Stimulated activated CD4-positive, alpha-beta T cell treated with anti-CD3 and anti-CD28 coated beads, Interleukin-4, amount 100 ng/mL, for 48 hours (primary cell): Measurements from ENCODE around the gene FGFRL1.
A peak's percentile ranks its signal among the peaks of the same experiment; 100 is the strongest.

Experiments used
- DNase-seq, 2 donors: peaks; one replicate each; pipeline ENCODE4 v3.0.0-alpha.2; 2020; ENCODE audit warnings: low read depth in 2 of 2

Gene FGFRL1

GRCh38 chr4:1006856-1007255 lies 4.6 kb upstream of the FGFRL1 start:
- DNase-seq, result no peak

GRCh38 chr4:1008840-1009541 lies 2.4 kb upstream of the FGFRL1 start:
- no peak for DNase-seq

DNA sequence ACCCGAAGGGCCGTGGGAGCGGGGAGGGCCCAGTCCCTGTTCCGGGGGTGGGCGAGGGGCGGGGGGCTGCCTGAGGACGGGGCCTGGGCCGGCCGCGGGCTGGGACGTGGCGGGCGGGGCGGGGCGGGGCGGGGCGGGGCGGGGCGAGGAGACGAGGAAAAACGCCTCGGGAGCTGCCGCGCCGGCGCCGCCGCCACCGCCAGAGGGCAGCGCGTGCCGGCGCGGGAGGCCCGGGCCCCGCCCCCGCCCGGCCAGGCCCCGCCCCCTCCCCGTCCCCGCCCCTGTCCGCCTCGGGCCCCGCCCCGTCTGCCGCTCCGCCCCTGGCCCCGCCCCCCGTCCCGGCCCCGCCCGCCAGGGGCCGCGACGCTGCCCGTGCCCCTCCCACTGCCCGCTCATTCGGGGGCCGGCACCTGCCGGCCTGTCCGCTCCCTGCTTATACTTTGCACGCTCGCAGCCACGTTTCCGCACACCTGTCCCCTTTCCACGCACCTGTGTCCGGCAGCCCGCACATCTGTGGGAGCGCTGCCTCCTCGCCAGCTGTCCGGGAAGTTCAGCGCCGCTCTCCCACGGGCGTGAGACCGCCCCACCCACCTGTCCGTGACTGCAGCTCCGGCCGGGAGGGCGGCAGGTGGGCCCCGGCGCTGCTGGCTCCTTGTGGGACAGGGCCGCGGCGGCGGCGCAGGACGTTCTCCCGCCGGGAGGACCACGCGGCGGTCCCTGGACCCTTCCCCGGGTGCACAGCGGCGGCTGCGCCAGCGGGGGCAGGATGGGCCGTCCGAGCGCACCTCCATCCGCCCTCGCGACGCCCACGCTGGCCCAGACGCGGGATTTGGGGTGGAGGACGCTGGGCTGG lies 1.7 kb upstream of the FGFRL1 start:
- DNase-seq, result peak; percentile 63 to 72

DNA sequence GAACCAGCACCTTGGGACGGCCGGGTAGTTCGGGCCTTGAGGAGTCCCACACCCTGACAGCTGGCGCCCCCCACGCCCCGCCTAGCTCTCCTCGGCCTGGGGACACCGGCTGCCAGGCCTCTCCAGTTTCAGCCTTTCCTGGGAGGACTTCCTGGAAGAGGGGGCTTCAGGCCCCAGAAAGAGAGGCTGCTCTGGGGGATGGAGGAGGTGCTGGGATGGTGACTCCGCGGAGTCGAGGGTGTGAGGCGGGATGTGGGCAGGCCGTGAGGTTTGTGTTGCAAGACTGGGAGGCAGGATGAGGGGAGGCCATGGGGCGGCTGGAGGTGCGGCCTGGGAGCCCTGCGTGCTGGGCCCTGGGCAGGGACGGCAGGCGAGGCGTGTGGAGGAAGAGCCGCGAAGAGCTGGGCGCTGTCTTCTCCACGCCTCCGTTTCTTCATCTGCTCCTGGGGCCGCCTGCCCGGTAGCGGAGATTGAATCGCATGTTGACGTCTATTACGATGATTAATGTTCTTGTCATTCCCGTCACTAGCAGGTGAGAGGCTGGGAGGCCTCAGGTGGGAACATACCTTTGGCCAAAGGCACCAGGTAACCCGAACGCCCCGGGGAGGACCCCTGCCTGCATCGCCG lies 918 bp upstream of the FGFRL1 start:
- peak; percentile 57 to 63 for DNase-seq

GRCh38 chr4:1011666-1012033 lies 224 bp downstream of the FGFRL1 start:
- DNase-seq, result no peak

GRCh38 chr4:1012034-1012739 lies 761 bp downstream of the FGFRL1 start:
- DNase-seq, result no peak

DNA sequence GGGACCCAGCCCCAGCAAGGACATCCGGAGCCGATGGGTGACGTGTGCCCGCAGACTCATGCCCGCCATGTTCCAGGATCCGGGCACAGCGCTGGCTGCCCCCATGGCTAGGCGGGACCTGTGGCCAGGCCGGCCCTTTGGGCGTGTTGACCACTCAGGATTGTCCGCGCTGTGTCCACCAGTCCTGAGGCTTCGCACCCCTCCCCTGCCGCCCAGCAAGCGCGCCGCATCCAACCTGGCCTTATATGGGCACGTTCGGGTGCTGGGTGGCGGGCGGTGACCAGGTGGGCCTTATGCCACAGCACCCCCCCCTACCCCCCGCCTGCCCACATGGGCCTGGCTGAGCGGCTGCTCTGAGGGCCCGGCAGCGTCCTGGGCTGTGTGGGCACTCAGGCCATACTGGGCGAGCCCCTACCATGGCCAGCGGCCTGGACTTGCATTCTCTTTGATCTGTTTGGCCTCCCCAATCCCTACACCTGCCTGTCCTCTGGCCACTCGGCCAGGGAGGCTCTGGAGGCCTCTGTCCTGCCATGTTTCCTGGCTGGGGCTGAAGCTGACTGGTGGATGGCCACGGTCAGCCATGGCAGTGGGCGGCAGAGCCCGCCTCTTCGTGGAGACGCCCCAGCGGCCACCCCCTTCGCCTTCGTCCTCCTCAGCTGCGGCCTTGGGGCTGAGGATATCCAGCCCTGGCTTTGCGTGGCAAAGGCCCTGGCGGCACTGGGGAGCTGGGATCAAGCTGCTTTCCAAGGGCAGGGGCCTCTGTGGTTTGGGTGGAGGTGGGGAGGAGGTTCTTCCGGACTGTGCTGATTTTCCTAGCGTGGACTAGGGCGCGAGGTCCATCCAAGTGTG lies 2.0 kb downstream of the FGFRL1 start:
- DNase-seq, result no peak

GRCh38 chr4:1014291-1015167 lies 3.1 kb downstream of the FGFRL1 start:
- DNase-seq, result no peak

- no peak for DNase-seq
Measured at GRCh38 chr4:1015179-1015578, 3.8 kb downstream of the FGFRL1 start.

GRCh38 chr4:1015746-1016145 lies 4.3 kb downstream of the FGFRL1 start:
- no peak for DNase-seq

DNA sequence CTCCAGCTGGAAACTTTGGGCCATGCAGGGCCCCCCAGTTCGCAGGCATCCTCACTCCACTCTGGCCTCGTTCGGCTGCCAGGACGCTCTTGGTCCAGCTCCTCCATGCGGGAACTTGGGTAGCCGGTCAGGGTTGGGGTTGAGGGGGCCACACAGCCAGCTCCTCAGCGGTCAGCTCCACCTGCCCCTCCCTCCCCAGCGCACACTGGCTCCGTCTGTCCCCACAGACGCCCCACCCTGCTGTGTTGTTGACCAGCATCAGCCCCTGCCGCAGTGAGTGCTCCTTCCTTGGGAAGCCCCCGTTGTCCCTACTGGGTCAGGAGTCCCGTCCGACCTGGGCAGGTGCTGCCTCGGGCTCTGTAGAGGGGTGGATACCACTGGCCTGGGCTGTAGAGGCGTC lies 5.8 kb downstream of the FGFRL1 start:
- DNase-seq, result no peak

DNA sequence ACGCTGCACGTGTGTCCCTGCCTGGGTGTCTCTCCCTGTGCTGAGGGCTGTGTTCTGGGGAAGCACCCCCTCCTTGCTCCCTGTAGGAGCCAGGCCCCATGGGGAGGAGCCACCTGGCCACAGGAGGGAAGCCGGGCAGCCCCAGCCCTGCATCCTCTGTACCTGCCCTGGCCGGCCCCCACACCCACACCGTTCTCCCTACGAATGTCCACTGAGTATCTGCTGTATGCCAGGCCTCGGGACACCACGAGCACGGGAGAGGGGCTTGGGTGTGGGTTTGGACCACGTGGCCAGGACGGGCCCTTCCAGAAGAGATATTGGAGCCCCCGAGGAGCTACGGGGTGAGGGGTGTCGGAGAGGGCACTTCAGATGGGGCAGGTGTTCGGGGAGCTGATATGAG lies 6.3 kb downstream of the FGFRL1 start:
- no peak for DNase-seq

DNA sequence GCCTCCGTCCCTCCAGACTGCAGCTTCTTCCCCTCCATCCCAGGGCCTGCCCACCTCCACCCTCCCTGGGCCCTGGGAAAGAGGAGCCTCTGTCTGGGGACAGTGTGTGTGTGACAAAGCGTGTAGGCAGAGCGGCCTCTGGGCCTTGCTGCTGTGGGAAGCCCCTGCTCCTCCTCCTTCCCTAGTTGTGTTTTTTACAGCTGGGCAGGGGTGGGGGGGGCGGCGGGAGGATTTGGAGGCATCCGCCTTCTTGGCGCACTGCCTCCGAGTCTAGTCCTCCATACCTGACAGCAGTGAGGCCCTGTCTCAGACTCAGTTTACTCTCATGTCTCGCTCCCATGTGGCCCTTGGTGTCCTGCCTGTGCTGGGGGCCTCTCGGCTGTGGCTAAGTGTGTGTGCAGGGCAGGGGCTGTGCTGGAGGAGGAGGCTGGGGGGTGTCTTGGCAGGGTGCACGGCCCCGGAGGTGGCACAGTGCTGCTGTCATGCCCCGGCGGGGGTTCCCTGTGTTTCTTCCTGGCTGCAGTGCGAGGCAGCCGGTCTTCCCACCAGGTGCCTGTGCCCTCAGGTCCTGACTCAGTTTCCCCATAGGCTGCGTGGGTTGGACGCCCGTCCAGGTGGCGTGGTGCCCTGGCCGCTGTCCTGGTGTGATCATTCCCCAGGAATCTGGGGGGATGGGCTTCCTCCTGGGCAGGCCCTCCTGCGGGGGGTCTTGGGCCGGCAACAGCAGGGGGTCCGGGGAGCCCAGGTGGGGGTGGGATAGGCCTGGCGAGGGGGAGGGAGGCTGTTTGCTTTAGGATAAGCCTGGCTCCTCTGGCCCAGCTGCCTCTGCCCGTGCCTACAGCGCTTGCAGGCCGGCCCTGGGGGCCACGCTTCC lies 7.0 kb downstream of the FGFRL1 start:
- DNase-seq, result no peak

DNA sequence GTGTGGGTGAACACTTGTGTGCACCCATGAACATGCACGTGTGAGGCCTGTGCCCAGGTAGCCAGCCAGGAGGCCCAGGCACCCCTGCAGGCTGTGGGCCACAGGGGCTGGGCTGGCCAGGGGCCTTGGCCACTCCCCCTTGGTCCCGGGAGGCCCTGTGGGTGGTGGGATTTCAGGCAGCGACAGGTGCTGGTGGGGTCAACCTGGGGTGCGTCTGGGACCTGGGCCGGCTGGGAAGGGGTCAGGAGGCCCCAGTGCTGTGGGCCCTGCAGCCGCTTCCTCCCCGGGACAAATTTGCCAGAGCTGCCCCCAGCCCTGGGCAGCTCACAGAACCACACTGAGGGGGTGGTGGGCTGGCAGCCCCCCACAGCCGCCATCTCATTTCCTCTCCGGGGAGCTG lies 7.9 kb downstream of the FGFRL1 start:
- no peak for DNase-seq

DNA sequence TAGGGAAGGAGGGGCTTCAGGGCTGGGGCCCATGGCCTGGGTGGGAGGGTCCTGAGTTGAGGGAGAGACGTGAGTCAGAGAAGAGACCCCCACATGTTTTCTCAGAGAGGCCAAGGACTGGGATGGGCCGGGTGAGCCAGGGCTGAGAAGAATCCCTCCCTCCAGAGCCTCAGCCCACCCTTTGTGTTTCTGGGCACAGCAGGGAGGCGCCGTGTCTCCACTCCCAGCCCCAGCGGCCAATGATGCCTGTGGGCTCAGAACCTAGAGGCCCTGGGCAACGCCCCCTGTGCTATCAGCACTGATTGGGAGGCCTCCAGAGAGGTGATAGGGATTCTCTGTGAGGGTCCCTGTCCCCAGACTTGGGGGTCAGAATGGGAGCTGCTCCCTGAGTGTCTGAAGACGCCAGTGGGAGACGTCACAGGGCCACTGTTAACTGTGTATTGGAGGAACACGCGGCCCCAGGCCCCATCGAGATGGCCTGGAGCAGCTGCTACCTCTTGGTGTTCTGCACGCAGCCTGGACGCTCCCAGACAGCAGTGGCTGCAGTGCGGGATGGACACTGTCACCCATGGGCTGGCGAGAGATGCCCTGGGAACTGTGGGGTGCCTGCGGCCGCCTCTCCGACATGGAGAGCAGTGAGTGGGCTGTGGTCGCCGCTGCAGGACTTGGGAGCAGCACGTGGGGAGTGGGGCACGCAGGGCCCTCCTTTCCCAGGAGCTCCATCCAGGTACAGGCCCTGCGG lies 8.5 kb downstream of the FGFRL1 start:
- DNase-seq, result no peak

DNA sequence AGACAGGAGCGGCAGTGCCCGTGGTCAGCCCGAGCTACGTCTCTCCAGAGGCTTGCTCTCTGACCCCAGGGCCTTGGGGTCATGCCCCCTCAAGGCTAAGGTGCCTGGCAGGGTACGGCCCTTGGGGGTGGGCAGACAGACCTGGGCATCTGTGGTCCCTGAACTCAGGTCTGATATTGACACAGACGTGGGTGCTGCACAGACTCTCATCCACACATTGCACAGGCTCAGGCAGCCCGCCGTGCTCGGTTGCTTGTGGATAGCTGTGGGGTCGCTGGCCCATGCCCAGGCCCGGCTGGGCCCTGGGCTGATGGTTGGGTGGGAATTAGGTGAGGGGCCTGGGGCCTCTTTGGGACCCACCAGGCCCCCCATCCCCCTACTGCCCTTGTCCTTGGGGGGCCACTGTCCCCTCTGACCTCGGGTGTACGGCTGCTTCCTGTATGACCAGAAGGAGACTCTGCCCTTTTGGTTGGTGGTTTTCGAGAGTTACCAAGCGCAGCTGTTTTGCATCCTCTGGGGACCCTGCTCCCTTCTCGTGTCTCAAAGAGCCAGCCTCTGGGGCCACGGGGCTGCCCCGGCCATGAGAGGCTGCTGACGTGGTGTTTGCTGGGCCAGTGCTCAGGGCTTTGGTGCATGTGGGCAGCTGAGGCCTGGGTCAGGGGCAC lies 10.1 kb downstream of the FGFRL1 start:
- no peak for DNase-seq

DNA sequence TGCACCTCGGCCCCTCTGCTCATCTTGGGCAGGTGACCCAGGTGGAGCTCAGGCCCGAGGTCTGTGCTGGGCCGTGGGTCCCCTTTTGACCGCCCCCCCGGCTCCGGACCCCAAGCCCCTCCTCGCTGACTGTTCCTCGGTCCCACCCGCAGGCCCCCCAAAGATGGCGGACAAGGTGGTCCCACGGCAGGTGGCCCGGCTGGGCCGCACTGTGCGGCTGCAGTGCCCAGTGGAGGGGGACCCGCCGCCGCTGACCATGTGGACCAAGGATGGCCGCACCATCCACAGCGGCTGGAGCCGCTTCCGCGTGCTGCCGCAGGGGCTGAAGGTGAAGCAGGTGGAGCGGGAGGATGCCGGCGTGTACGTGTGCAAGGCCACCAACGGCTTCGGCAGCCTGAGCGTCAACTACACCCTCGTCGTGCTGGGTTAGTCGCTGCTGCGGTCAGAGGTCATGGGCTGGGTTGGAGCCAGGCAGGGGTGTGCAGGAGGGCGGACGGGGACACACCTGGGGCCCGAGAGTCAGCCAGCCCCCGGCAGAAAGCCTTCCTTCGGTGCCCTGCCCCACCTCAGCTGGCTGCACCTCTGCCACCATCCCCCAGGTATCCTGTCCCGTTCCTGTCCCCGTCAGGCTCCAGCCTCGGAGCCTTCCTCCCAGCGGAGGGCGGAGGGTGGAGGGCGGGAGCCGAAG lies 10.8 kb downstream of the FGFRL1 start:
- no peak for DNase-seq

- DNase-seq, result no peak
Measured at GRCh38 chr4:1022739-1023066, 11.3 kb downstream of the FGFRL1 start.
